Measurements from ENCODE around the gene IL1A. TPM values are rescaled to one million over a fixed set of nuclear protein-coding genes. Genes with fewer than 3 reads are reported as not detected.

Gene IL1A
- total RNA-seq, 2 donors from 2014 or later = 0.73 to 1.0 TPM

GRCh38 chr2:112818094-112818902 is 34.0 kb upstream of the IL1A start:
- Mint-ChIP-seq H3K4me1 (peaks cover 8% of the 10 kb centered on the region), H3K36me3 (ENCODE audit: low read depth) (no peaks in the 10 kb centered on the region), H3K27ac (peak overlapping the region; percentile 22), H3K4me3 (no peak overlapping the region), H3K9me3 (peaks cover 2% of the 10 kb centered on the region), H3K27me3 (ENCODE audit: insufficient read depth) (no peaks in the 10 kb centered on the region)
- Histone ChIP-seq H3K36me3 (ENCODE audit: control insufficient read depth, insufficient read depth, low read length) (no peaks in the 10 kb centered on the region), H3K27me3 (ENCODE audit: control insufficient read depth, insufficient read depth, low read length, poor library complexity, severe bottlenecking) (no peaks in the 10 kb centered on the region), H3K27ac (ENCODE audit: low read depth, low read length) (no peak overlapping the region), H3K4me3 (ENCODE audit: low read length) (no peak overlapping the region), H3K9me3 (ENCODE audit: control insufficient read depth, low read length) (peaks cover 6% of the 10 kb centered on the region), H3K4me1 (ENCODE audit: control insufficient read depth, insufficient read depth, low read length) (peaks cover 4% of the 10 kb centered on the region), H3K9ac (ENCODE audit: extremely low read depth, low read length, poor library complexity, severe bottlenecking) (no peak overlapping the region)
- DNase-seq = peak; percentile 30
- TF ChIP-seq, protein P1, sequence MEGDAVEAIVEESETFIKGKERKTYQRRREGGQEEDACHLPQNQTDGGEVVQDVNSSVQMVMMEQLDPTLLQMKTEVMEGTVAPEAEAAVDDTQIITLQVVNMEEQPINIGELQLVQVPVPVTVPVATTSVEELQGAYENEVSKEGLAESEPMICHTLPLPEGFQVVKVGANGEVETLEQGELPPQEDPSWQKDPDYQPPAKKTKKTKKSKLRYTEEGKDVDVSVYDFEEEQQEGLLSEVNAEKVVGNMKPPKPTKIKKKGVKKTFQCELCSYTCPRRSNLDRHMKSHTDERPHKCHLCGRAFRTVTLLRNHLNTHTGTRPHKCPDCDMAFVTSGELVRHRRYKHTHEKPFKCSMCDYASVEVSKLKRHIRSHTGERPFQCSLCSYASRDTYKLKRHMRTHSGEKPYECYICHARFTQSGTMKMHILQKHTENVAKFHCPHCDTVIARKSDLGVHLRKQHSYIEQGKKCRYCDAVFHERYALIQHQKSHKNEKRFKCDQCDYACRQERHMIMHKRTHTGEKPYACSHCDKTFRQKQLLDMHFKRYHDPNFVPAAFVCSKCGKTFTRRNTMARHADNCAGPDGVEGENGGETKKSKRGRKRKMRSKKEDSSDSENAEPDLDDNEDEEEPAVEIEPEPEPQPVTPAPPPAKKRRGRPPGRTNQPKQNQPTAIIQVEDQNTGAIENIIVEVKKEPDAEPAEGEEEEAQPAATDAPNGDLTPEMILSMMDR (conservative IDR thresholded peaks at IDR 0.05) = no peak
- WGBS, 2 experiments (ENCODE audit: insufficient coverage in 1 of 2, insufficient read length in 1 of 2) = 55 to 82% methylated on average over 3 of the region's 3 CpGs

DNA sequence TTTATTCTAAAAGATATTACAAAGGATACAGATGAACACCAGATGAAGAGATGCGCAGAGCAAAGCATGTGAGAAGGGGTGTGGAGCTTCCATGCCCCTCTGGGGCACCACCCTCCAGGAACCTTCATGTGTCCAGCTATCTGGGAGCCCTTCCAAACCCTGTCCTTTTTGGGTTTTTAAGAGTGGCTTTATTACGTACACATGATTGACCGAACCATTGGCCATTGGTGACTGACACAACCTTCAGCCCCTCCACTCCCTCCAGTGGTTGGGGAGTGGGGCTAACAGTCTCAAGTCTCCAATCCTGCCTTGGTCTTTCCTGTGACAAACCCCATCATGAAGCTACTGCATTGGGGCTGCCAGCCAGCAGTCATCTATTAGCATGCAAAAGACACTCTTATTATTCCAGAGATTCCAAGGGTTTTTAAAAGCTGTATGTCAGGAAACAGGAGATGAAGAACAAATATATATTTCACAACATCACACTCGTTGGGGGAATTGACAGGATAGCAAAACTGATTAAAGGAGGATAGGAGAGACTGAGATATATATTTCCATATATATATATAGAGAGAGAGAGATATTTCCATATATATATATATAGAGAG is 32.9 kb upstream of the IL1A start:
- no peak overlapping the region for H3K9ac ChIP-seq (ENCODE audit: extremely low read depth, low read length, poor library complexity, severe bottlenecking)
- TF ChIP-seq, protein P1 (conservative IDR thresholded peaks at IDR 0.05) = peak; percentile 43
- Mint-ChIP-seq H3K4me3 (no peak overlapping the region), H3K9me3 (no peaks in the 10 kb centered on the region), H3K27me3 (ENCODE audit: insufficient read depth) (no peaks in the 10 kb centered on the region), H3K4me1 (peaks cover 9% of the 10 kb centered on the region), H3K27ac (no peak overlapping the region), H3K36me3 (ENCODE audit: low read depth) (no peaks in the 10 kb centered on the region)
- no peaks in the 10 kb centered on the region for H3K36me3 ChIP-seq (ENCODE audit: control insufficient read depth, insufficient read depth, low read length)
- 78% methylated on average over 3 of the region's 4 CpGs; no CpG with 5 or more reads in 1 of the 2 experiments for whole genome bisulfite sequencing, 2 experiments (ENCODE audit: insufficient coverage in 1 of 2, insufficient read length in 1 of 2)
- peaks cover 6% of the 10 kb centered on the region for H3K9me3 ChIP-seq (ENCODE audit: control insufficient read depth, low read length)
- DNase-seq = peak; percentile 42
- H3K4me3 ChIP-seq (ENCODE audit: low read length) = no peak overlapping the region
- no peaks in the 10 kb centered on the region for H3K27me3 ChIP-seq (ENCODE audit: control insufficient read depth, insufficient read depth, low read length, poor library complexity, severe bottlenecking)
- peaks cover 4% of the 10 kb centered on the region for H3K4me1 ChIP-seq (ENCODE audit: control insufficient read depth, insufficient read depth, low read length)
- no peak overlapping the region for H3K27ac ChIP-seq (ENCODE audit: low read depth, low read length)

- H3K4me1 ChIP-seq (ENCODE audit: control insufficient read depth, insufficient read depth, low read length) = peaks cover 4% of the 10 kb centered on the region
- no peaks in the 10 kb centered on the region for H3K36me3 ChIP-seq (ENCODE audit: control insufficient read depth, insufficient read depth, low read length)
- H3K27ac ChIP-seq (ENCODE audit: low read depth, low read length) = no peak overlapping the region
- DNase-seq = peak; percentile 80
- H3K9me3 ChIP-seq (ENCODE audit: control insufficient read depth, low read length) = peaks cover 6% of the 10 kb centered on the region
- no peaks in the 10 kb centered on the region for H3K27me3 Mint-ChIP-seq (ENCODE audit: insufficient read depth)
- TF ChIP-seq, protein P1 (conservative IDR thresholded peaks at IDR 0.05) = peak; percentile 56
- no peak overlapping the region for H3K4me3 Mint-ChIP-seq
- WGBS, 2 experiments (ENCODE audit: insufficient coverage in 1 of 2, insufficient read length in 1 of 2) = 54 to 60% methylated on average over 2 of the region's 2 CpGs
- H3K4me1 Mint-ChIP-seq = peaks cover 7% of the 10 kb centered on the region
- no peaks in the 10 kb centered on the region for H3K36me3 Mint-ChIP-seq (ENCODE audit: low read depth)
- H3K9me3 Mint-ChIP-seq = no peaks in the 10 kb centered on the region
- H3K27me3 ChIP-seq (ENCODE audit: control insufficient read depth, insufficient read depth, low read length, poor library complexity, severe bottlenecking) = no peaks in the 10 kb centered on the region
- H3K9ac ChIP-seq (ENCODE audit: extremely low read depth, low read length, poor library complexity, severe bottlenecking) = no peak overlapping the region
- H3K4me3 ChIP-seq (ENCODE audit: low read length) = no peak overlapping the region
- H3K27ac Mint-ChIP-seq = no peak overlapping the region
These were observed 30.0 kb upstream of the IL1A start for GRCh38 chr2:112814278-112814677.

All from endodermal cell (in vitro differentiated cells).